ENCODE data around the gene PTPN5. TPM values are rescaled to one million over a fixed set of nuclear protein-coding genes. Genes with fewer than 3 reads are reported as not detected.

Gene PTPN5
- total RNA-seq, 1 experiment from 2014 or later = not detected

- Histone ChIP-seq H3K27ac (ENCODE audit: low read depth, low read length) (no peak overlapping the region), H2AFZ (ENCODE audit: low read depth, low read length, poor library complexity, severe bottlenecking) (no peak overlapping the region), H3K79me2 (ENCODE audit: insufficient read depth, low read length) (no peaks in the 10 kb centered on the region), H3K9me3 (ENCODE audit: control insufficient read depth in 1 of 2, insufficient read depth in 1 of 2, low read depth in 1 of 2, low read length in 2 of 2) (no peaks in the 10 kb centered on the region), H3K36me3 (ENCODE audit: control insufficient read depth in 1 of 2, insufficient read depth in 2 of 2, low read length in 2 of 2) (no peaks in the 10 kb centered on the region), H3K4me3 (replicated peaks in 1 of 2; ENCODE audit: low read depth in 1 of 2, low read length in 2 of 2) (no peak overlapping the region), H3K9me2 (ENCODE audit: insufficient read depth) (no peaks in the 10 kb centered on the region), H3K27me3 (ENCODE audit: insufficient read depth, low read length) (peaks cover 6% of the 10 kb centered on the region; the same call in 1 of the 2 replicates), H3K4me2 (ENCODE audit: low read length) (no peak overlapping the region), H3K9ac (ENCODE audit: low read length) (no peak overlapping the region), H4K20me1 (ENCODE audit: insufficient read depth) (no peaks in the 10 kb centered on the region), H3K4me1 (ENCODE audit: control insufficient read depth in 1 of 2, insufficient read depth in 2 of 2, low read length in 2 of 2) (no peaks in the 10 kb centered on the region)
- no peak for TF ChIP-seq EGR1 (IDR thresholded peaks at IDR 0.05; ENCODE audit: low read depth)
- ChIA-PET CTCF (no interaction called here), POLR2A (no interaction called here), RAD21 (ENCODE audit: low non-redundant PET in 1 of 2, low total read pairs in 2 of 2, uncharacterized antibody in 2 of 2, unreplicated experiment in 2 of 2) (no interaction called here)
- no peak for ATAC-seq
- DNase-seq (ENCODE audit: low read depth, low spot score) = no peak
- no TSS peak for BruUV-seq (replicated peaks)
- intact Hi-C loops (cut with micrococcal nuclease) = no loop called here
Observed at GRCh38 chr11:18794956-18795355, 3.4 kb upstream of the PTPN5 start.

DNA sequence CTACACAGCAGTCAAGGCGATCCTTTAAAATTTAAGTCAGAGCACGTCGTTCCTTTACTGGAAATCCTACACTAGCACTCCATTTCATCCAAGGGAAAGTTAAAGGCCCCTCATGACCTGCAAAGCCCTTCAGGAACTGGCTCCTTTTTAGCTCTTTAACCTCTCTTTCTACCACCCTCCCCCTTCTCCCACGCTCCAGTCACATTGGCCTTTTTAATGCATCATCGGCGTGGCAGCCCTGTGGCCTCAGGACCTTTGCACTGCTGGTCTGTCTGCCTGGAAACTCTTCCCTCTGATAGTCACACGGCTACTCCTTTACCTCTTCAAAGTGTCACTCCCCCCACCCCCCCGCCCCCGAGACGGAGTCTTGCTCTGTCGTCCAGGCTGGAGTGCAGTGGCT, 1.2 kb upstream of the PTPN5 start:
- H3K9ac ChIP-seq (ENCODE audit: low read length) = no peak overlapping the region
- intact Hi-C loops (cut with micrococcal nuclease) = no loop called here
- TF ChIP-seq JUND (IDR thresholded peaks at IDR 0.05) = no peak
- TF ChIP-seq, protein P1, sequence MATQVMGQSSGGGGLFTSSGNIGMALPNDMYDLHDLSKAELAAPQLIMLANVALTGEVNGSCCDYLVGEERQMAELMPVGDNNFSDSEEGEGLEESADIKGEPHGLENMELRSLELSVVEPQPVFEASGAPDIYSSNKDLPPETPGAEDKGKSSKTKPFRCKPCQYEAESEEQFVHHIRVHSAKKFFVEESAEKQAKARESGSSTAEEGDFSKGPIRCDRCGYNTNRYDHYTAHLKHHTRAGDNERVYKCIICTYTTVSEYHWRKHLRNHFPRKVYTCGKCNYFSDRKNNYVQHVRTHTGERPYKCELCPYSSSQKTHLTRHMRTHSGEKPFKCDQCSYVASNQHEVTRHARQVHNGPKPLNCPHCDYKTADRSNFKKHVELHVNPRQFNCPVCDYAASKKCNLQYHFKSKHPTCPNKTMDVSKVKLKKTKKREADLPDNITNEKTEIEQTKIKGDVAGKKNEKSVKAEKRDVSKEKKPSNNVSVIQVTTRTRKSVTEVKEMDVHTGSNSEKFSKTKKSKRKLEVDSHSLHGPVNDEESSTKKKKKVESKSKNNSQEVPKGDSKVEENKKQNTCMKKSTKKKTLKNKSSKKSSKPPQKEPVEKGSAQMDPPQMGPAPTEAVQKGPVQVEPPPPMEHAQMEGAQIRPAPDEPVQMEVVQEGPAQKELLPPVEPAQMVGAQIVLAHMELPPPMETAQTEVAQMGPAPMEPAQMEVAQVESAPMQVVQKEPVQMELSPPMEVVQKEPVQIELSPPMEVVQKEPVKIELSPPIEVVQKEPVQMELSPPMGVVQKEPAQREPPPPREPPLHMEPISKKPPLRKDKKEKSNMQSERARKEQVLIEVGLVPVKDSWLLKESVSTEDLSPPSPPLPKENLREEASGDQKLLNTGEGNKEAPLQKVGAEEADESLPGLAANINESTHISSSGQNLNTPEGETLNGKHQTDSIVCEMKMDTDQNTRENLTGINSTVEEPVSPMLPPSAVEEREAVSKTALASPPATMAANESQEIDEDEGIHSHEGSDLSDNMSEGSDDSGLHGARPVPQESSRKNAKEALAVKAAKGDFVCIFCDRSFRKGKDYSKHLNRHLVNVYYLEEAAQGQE (IDR thresholded peaks at IDR 0.05; ENCODE audit: low read depth) = no peak
- TF ChIP-seq ZBTB33 (IDR thresholded peaks at IDR 0.05; ENCODE audit: extremely low read depth, insufficient replicate concordance, low read length) = no peak
- TF ChIP-seq CTCF (IDR thresholded peaks at IDR 0.05 in 2 of 3, conservative IDR thresholded peaks at IDR 0.05 in 1 of 3; ENCODE audit: borderline replicate concordance in 1 of 3, insufficient read depth in 1 of 3, low read depth in 2 of 3, low read length in 2 of 3) = no peak
- TF ChIP-seq SRF (IDR thresholded peaks at IDR 0.05; ENCODE audit: low read depth) = no peak
- no peak for TF ChIP-seq EZH2phosphoT487 (IDR thresholded peaks at IDR 0.05; ENCODE audit: borderline replicate concordance)
- no peak for TF ChIP-seq FOSL1 (IDR thresholded peaks at IDR 0.05; ENCODE audit: low read depth)
- TF ChIP-seq, protein P2, sequence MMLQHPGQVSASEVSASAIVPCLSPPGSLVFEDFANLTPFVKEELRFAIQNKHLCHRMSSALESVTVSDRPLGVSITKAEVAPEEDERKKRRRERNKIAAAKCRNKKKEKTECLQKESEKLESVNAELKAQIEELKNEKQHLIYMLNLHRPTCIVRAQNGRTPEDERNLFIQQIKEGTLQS (IDR thresholded peaks at IDR 0.05) = no peak
- no peak for TF ChIP-seq SIN3A (IDR thresholded peaks at IDR 0.05; ENCODE audit: low read depth)
- no peak for TF ChIP-seq ZFX (IDR thresholded peaks at IDR 0.05)
- no peak for TF ChIP-seq TCF7L2 (IDR thresholded peaks at IDR 0.05; ENCODE audit: borderline replicate concordance, extremely low read depth, insufficient read depth, insufficient read length)
- no peak overlapping the region for H3K27ac ChIP-seq (ENCODE audit: low read depth, low read length)
- ChIA-PET POLR2A (no interaction called here), RAD21 (ENCODE audit: low non-redundant PET in 1 of 2, low total read pairs in 2 of 2, uncharacterized antibody in 2 of 2, unreplicated experiment in 2 of 2) (no interaction called here), CTCF (no interaction called here)
- peaks cover 4% of the 10 kb centered on the region; the same call in 1 of the 2 replicates for H3K27me3 ChIP-seq (ENCODE audit: insufficient read depth, low read length)
- BruUV-seq (replicated peaks) = no TSS peak
- ATAC-seq = no peak
- no peak for DNase-seq (ENCODE audit: low read depth, low spot score)
- H3K9me3 ChIP-seq (ENCODE audit: control insufficient read depth in 1 of 2, insufficient read depth in 1 of 2, low read depth in 1 of 2, low read length in 2 of 2) = no peaks in the 10 kb centered on the region
- H3K4me2 ChIP-seq (ENCODE audit: low read length) = no peak overlapping the region
- no peak overlapping the region for H3K4me3 ChIP-seq (replicated peaks in 1 of 2; ENCODE audit: low read depth in 1 of 2, low read length in 2 of 2)
- H3K9me2 ChIP-seq (ENCODE audit: insufficient read depth) = no peaks in the 10 kb centered on the region
- H3K4me1 ChIP-seq (ENCODE audit: control insufficient read depth in 1 of 2, insufficient read depth in 2 of 2, low read length in 2 of 2) = no peaks in the 10 kb centered on the region
- H3K79me2 ChIP-seq (ENCODE audit: insufficient read depth, low read length) = no peaks in the 10 kb centered on the region
- H2AFZ ChIP-seq (ENCODE audit: low read depth, low read length, poor library complexity, severe bottlenecking) = no peak overlapping the region
- H4K20me1 ChIP-seq (ENCODE audit: insufficient read depth) = no peaks in the 10 kb centered on the region
- no peaks in the 10 kb centered on the region for H3K36me3 ChIP-seq (ENCODE audit: control insufficient read depth in 1 of 2, insufficient read depth in 2 of 2, low read length in 2 of 2)
